HUES6 (cell line): ENCODE results near the gene NR3C2.
"Not testable (repeated sequence)": the region's sequence is repeated elsewhere in the genome, so short reads cannot be mapped to it uniquely, and the experiment has no call there.

Source experiments
- H3K27ac ChIP-seq: 2 replicates; pipeline ENCODE4 v1.7.0; 2013; ENCODE audit warnings: low read depth, mild to moderate bottlenecking, low read length, inconsistent platforms
- H3K27me3 ChIP-seq: 2 replicates; pipeline ENCODE4 v1.6.1; 2013; ENCODE audit warnings: low read length; ENCODE audit not compliant: control insufficient read depth, insufficient read depth
- H3K36me3 ChIP-seq: 2 replicates; pipeline ENCODE4 v1.6.1; 2013; ENCODE audit warnings: low read length; ENCODE audit not compliant: control insufficient read depth, insufficient read depth
- H3K4me1 ChIP-seq: 2 replicates; pipeline ENCODE4 v1.6.1; 2013; ENCODE audit warnings: low read length; ENCODE audit not compliant: control insufficient read depth, insufficient read depth
- H3K4me3 ChIP-seq: 2 replicates; pipeline ENCODE4 v1.5.1; 2013; ENCODE audit warnings: low read depth, low read length
- H3K9ac ChIP-seq: one replicate; pipeline ENCODE4 v1.6.1; 2013; ENCODE audit warnings: mild to moderate bottlenecking, low read length
- H3K9me3 ChIP-seq: 2 replicates; pipeline ENCODE4 v1.6.1; 2013; ENCODE audit warnings: low read depth, low read length; ENCODE audit not compliant: control insufficient read depth, insufficient read depth

The NR3C2 gene

DNA sequence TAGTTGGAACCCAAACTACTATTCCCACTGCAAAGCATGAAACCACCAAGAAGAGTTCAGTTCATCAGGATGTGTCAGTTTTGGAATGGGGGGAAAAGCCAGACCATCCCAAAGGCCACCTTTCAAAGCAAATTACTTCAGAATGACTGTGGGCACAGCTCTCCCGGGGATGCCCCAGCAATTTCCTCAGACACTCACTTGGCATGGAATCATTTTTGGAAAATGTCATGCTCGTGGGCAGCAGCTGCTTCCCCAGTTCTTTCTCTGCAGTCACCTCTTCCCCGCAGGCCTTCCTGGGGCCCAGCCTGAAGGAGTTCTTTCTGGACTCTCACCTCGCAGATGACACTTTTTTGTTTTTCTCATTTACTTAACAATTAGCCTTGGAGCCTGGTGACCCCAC lies 350.3 kb downstream of the NR3C2 start:
- no peak overlapping the region for H3K4me3 ChIP-seq
- H3K27me3 ChIP-seq, result no peaks in the 10 kb centered on the region
- no peak overlapping the region for H3K27ac ChIP-seq
- H3K36me3 ChIP-seq, result no peaks in the 10 kb centered on the region
- H3K9ac ChIP-seq, result no peak overlapping the region
- H3K9me3 ChIP-seq, result no peaks in the 10 kb centered on the region
- no peaks in the 10 kb centered on the region for H3K4me1 ChIP-seq

DNA sequence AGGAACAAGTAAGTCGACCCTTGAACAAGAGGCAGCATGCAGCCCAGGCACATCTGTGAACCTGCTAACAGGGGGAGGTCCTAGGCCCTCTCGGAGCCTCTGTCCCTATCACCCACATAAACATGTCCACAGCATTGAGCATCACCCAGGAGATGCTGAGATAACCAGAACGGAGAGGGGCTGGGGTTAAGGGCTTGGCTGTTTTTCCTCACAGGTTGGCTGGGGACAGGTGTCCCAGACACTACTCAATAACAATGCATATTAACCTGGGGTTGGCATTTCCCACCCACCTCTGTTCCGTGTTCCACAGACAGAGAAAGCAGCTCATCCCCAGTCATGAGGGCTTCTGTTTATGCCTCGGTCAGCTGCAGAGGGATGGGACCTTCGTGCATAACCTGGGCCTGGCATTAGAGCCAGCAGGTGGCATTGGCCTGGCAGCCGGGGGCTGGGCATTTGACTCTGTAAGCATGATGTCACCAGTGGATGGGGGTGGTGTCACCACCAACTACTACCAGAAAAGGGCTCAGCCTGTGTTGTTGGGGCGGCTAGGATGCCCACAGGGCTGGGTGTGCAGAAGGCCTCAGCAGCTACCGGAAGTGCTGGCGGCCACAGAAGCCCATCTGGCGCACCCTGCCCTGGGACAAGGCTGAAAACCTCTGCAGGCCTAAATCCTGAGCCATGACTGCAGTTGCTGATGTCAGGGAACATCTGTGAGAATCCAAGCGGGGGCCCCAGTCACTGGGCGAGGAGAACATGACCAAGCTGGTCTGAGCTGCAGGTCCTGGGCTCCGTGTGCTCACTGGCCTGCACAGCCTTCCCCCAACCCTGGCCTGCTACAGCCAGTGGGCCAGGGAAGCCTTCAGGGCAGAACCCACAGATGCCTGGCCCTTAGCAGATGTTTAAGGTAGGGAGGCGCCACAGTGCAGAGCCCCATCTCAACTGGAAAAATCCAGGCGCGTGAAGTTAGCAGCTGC lies 351.4 kb downstream of the NR3C2 start:
- no peaks in the 10 kb centered on the region for H3K27me3 ChIP-seq
- H3K36me3 ChIP-seq, result no peaks in the 10 kb centered on the region

GRCh38 chr4:148090029-148090428 lies 352.2 kb downstream of the NR3C2 start:
- H3K27ac ChIP-seq, result no peak overlapping the region
- H3K4me1 ChIP-seq, result no peaks in the 10 kb centered on the region
- H3K9me3 ChIP-seq, result no peaks in the 10 kb centered on the region
- no peaks in the 10 kb centered on the region for H3K27me3 ChIP-seq
- H3K4me3 ChIP-seq, result no peak overlapping the region
- H3K36me3 ChIP-seq, result no peaks in the 10 kb centered on the region
- no peak overlapping the region for H3K9ac ChIP-seq

More for the DNA sequence above, 351.4 kb downstream of the NR3C2 start:
- Histone ChIP-seq H3K4me1 (no peaks in the 10 kb centered on the region), H3K27ac (no peak overlapping the region), H3K9ac (no peak overlapping the region), H3K9me3 (no peaks in the 10 kb centered on the region), H3K4me3 (no peak overlapping the region)

DNA sequence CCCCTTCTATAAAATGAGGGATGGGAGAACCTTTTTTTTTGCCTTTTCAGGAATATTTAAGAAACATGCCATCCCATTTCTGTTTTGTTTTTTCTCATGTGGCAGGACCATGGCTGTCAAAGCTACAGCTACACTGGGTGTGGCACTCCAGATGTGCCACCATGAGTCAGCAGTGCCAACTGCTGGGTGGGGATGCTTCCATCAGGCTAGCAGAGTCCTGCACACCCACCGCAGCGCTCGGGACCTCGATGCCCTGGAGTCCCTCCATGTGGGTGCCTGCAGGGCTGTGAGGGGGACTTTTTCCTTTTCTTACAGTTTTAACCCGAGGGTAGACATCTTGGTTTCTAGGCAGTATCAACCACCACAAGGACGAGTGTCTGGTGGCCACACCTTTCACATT lies 352.6 kb downstream of the NR3C2 start:
- H3K9me3 ChIP-seq, result no peaks in the 10 kb centered on the region
- no peak overlapping the region for H3K4me3 ChIP-seq
- H3K9ac ChIP-seq, result no peak overlapping the region
- no peaks in the 10 kb centered on the region for H3K27me3 ChIP-seq
- H3K36me3 ChIP-seq, result no peaks in the 10 kb centered on the region
- no peaks in the 10 kb centered on the region for H3K4me1 ChIP-seq
- H3K27ac ChIP-seq, result no peak overlapping the region

DNA sequence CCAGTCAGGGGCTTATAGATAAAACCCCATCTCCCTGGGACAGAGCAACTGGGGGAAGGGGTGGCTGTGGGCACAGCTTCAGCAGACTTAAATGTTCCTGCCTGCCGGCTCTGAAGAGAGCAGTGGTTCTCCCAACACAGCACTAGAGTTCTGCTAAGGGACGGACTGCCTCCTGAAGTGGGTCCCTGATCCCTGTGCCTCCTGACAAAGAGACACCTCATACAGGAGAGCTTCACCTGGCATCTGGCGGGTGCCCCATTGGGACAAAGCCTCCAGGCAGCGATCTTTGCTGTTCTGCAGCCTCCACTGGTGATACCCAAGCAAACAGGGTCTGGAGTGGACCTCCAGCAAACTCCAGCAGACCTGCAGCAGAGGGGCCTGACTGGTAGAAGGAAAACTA lies 359.1 kb downstream of the NR3C2 start:
- not testable (repeated sequence) for H3K4me3 ChIP-seq, H3K27me3 ChIP-seq, H3K9me3 ChIP-seq, H3K4me1 ChIP-seq, H3K36me3 ChIP-seq, H3K27ac ChIP-seq, H3K9ac ChIP-seq

DNA sequence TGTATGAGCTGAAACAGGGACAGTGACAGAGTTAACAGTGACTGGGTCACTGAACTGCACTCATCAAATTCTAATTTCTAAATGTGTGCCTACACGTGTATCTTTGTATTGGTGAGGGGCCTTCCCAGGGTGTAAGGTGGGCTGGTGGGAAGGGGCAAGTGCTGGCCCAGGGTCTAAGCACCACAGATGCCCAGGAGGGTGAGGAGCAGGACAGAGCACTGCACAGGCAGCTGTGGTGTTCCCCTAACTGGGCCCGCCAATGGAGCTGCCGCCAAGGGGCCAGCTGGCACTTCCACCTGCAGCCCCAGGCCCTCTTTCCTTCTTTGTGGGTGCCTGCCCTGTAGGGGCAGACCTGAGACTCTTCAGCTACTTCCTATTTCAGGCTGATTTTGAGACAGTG lies 360.5 kb downstream of the NR3C2 start:
- no peak overlapping the region for H3K9ac ChIP-seq
- H3K27ac ChIP-seq, result no peak overlapping the region
- H3K4me3 ChIP-seq, result no peak overlapping the region
- no peaks in the 10 kb centered on the region for H3K36me3 ChIP-seq
- no peaks in the 10 kb centered on the region for H3K9me3 ChIP-seq
- H3K27me3 ChIP-seq, result no peaks in the 10 kb centered on the region
- no peaks in the 10 kb centered on the region for H3K4me1 ChIP-seq

DNA sequence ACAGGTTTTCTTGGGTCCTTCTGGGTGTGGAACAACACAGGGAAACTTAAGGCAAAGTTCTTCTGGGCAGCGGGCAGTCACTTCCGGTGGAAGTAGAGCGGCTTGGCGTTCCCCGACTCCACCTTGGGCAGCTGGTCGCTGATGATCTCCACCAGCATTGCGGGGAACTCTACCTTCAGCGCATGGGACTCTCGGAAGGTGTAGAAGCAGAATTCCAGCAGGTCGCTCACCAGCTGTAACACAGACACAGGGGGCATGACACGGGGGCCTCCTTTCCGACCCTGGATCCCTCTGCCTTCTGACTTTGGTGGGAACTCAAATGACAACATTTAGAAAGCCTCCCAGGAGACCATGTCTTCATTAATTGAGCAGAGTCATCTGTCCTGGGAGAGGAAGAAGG lies 360.9 kb downstream of the NR3C2 start:
- H3K9ac ChIP-seq, result no peak overlapping the region
- H3K36me3 ChIP-seq, result no peaks in the 10 kb centered on the region
- no peak overlapping the region for H3K4me3 ChIP-seq
- H3K27me3 ChIP-seq, result no peaks in the 10 kb centered on the region
- no peak overlapping the region for H3K27ac ChIP-seq
- 0 out of 2 replicates have a peak, but pooled peaks cover 1% of the 10 kb centered on the region for H3K9me3 ChIP-seq
- no peaks in the 10 kb centered on the region for H3K4me1 ChIP-seq

DNA sequence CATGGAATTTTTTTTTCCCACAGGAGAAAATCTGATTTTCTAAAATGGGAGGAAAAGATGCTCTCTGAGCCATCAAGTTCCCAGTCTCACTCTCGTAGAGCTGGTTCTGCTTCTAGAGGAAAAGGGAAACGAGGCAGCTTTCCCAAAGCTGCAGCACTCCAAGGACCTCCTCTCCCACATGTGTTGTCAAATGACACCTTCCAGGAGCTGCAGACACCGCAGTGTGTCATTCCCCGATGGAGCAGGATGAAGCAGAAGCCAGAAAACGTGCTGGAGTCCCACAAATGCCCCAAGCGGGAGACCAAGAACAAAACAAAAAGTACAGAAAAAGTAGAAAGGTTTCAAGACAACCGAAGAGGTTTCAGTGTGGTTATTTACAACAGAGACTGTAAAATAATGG lies 362.3 kb downstream of the NR3C2 start:
- Histone ChIP-seq H3K4me1 (no peaks in the 10 kb centered on the region), H3K9me3 (peaks cover 14% of the 10 kb centered on the region), H3K36me3 (0 out of 2 replicates have a peak, but pooled peaks cover 3% of the 10 kb centered on the region), H3K9ac (no peak overlapping the region), H3K27ac (no peak overlapping the region), H3K4me3 (no peak overlapping the region), H3K27me3 (no peaks in the 10 kb centered on the region)

DNA sequence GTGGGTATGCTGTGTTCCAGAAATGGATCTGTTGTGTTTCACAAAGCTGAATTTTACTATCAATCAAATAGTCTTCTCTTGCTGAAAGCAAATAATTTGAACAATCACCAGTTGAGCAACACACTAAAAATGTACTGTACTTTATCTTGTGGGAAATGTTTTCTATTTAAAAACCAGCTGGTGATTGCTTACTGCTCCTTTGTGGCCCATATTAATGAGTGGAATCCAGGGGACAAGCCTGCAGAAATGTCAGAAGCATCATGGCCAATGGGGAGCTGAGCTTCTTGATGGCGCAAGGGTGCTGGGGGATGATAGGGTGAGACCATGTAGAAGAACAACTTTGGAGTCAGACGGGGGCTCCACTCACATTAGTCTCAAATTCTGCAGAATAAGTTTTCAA lies 364.2 kb downstream of the NR3C2 start:
- no peak overlapping the region for H3K9ac ChIP-seq
- H3K36me3 ChIP-seq, result peaks cover 10% of the 10 kb centered on the region
- no peak overlapping the region for H3K27ac ChIP-seq
- H3K4me1 ChIP-seq, result no peaks in the 10 kb centered on the region
- H3K27me3 ChIP-seq, result no peaks in the 10 kb centered on the region
- H3K4me3 ChIP-seq, result no peak overlapping the region
- H3K9me3 ChIP-seq, result peaks cover 33% of the 10 kb centered on the region

DNA sequence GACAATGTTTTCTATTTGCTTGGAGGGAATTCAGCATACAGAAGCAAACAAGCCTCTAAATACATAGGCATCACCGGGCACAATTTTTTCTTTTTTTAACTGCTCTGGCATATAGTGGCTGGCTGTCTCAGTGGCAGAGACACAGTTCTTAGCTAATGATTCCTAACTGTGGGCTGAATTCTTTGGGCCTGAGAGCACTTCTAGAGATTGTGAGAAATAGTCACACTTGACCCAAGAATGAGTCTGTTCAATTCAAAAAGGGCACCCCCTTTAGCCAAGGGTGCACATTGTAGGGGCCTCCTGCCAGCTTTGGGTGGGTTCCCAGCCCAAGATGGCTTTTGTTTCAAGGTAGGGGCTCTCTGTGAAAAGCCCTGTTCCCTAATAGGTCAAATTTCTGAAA lies 364.6 kb downstream of the NR3C2 start:
- no peaks in the 10 kb centered on the region for H3K4me1 ChIP-seq
- peaks cover 12% of the 10 kb centered on the region for H3K36me3 ChIP-seq
- no peaks in the 10 kb centered on the region for H3K27me3 ChIP-seq
- peaks cover 36% of the 10 kb centered on the region for H3K9me3 ChIP-seq
- H3K4me3 ChIP-seq, result no peak overlapping the region
- H3K27ac ChIP-seq, result no peak overlapping the region
- H3K9ac ChIP-seq, result no peak overlapping the region

DNA sequence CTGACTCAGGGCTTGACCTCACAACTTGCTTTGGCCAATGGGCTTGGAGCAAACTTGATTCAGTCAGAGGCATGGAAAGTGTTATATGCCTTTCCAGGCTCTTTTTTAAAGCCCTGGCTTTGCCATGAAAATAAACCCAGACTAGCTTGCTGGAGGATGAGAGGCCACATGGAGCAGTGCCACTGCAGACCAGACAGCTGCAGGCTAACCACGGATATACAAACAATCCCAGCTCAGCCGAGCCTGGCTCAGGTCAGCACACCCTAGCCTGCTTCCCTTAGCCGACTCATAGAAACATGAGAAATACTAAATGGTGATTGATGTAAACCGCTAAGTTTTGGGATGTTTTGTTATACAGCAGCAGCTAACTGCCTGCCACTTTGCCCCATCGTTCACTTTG lies 365.2 kb downstream of the NR3C2 start:
- peaks cover 12% of the 10 kb centered on the region for H3K36me3 ChIP-seq
- no peaks in the 10 kb centered on the region for H3K27me3 ChIP-seq
- no peak overlapping the region for H3K9ac ChIP-seq
- no peak overlapping the region for H3K27ac ChIP-seq
- H3K4me3 ChIP-seq, result no peak overlapping the region
- no peaks in the 10 kb centered on the region for H3K4me1 ChIP-seq
- peaks cover 36% of the 10 kb centered on the region for H3K9me3 ChIP-seq
